Endothelial cell of umbilical vein (primary cell): ENCODE data around the gene TANGO2. TPM values are rescaled to one million over a fixed set of nuclear protein-coding genes. Genes with fewer than 3 reads are reported as not detected.
A peak's percentile ranks its signal among the peaks of the same experiment; 100 is the strongest.

Source experiments
- BruUV-seq: library from RNA; stranded (reverse); fragments of 400-500 nt; replicated peaks from 2 replicates; lab custom pipeline; 2021; lab: Mats Ljungman, UMichigan
- CTCF ChIA-PET: fragments of 300-600, 350-600 bp; sonication (Branson Sonifier 250); formaldehyde crosslinking; loops from one replicate; lab custom pipeline; 2021; ENCODE audit warnings: antibody characterized with exemption, inconsistent platforms; lab: Charles Lee
- POLR2A ChIA-PET: fragments of 300-600, 350-600 bp; sonication (Branson Sonifier 250); formaldehyde crosslinking; loops from one replicate; lab custom pipeline; 2021; ENCODE audit warnings: antibody characterized with exemption, inconsistent platforms; lab: Charles Lee
- DNase-seq: peaks from one replicate; pipeline ENCODE4 v3.0.0-alpha.2; 2011; ENCODE audit warnings: low read depth, low spot score
- FAIRE-seq: peaks from 2 replicates; lab custom pipeline; 2011; peaks lifted over from hg19 to GRCh38; lab: Jason Lieb, UNC
- H2AFZ ChIP-seq: 2 replicates; pipeline ENCODE4 v1.6.0; 2012; ENCODE audit warnings: low read depth, low read length, control low read depth, inconsistent platforms
- H3K27ac ChIP-seq: 2 replicates; pipeline ENCODE4 v1.5.1; 2011; ENCODE audit warnings: low read depth, mild to moderate bottlenecking, control low read depth, low read length, moderate library complexity; ENCODE audit not compliant: insufficient read depth
- H3K27me3 ChIP-seq, 2 experiments: 2 replicates each; pipeline versions ENCODE4 v1.6.0 to v1.6.1; 2011; ENCODE audit warnings: low read length in 2 of 2, mixed read lengths in 1 of 2; ENCODE audit not compliant: control insufficient read depth in 2 of 2, insufficient read depth in 2 of 2
- H3K36me3 ChIP-seq, 2 experiments: 2 replicates in 1 of 2; 3 replicates in 1 of 2; pipeline ENCODE4 v1.5.1; 2011; ENCODE audit warnings: low read length in 2 of 2, mild to moderate bottlenecking in 1 of 2, moderate library complexity in 1 of 2; ENCODE audit not compliant: control insufficient read depth in 2 of 2, insufficient read depth in 2 of 2; ENCODE audit errors: extremely low read depth in 1 of 2
- H3K4me1 ChIP-seq: 3 replicates; pipeline ENCODE4 v1.5.1; 2011; ENCODE audit warnings: mild to moderate bottlenecking, low read length; ENCODE audit not compliant: control insufficient read depth, insufficient read depth; ENCODE audit errors: extremely low read depth
- H3K4me2 ChIP-seq: 2 replicates; pipeline ENCODE4 v1.6.1; 2011; ENCODE audit warnings: low read length, control low read depth, mixed read lengths; ENCODE audit not compliant: insufficient read depth
- H3K4me3 ChIP-seq, 3 experiments: fragments of 200-600 bp in 1 of 3; sonication (generic), shearing (Covaris generic) in 1 of 3; replicated peaks in 1 of 3; 2 replicates each; pipeline ENCODE4 v1.5.1; 2011 to 2016; ENCODE audit warnings: control low read depth in 3 of 3, low read length in 3 of 3, mild to moderate bottlenecking in 2 of 3, inconsistent platforms in 1 of 3, low read depth in 1 of 3, moderate library complexity in 1 of 3; ENCODE audit not compliant: insufficient read depth in 1 of 3
- H3K79me2 ChIP-seq: 2 replicates; pipeline ENCODE4 v1.6.0; 2012; ENCODE audit warnings: low read length, inconsistent platforms; ENCODE audit not compliant: control insufficient read depth, insufficient read depth
- H3K9ac ChIP-seq: replicated peaks from 2 replicates; pipeline ENCODE3; 2011; ENCODE audit warnings: low read length, control low read depth; ENCODE audit not compliant: insufficient read depth; ENCODE audit errors: extremely low read depth
- H3K9me1 ChIP-seq: replicated peaks from 3 replicates; pipeline ENCODE4 v1.6.0; 2011; ENCODE audit warnings: mild to moderate bottlenecking, low read length; ENCODE audit not compliant: control insufficient read depth, insufficient read depth; ENCODE audit errors: extremely low read depth
- H3K9me3 ChIP-seq: replicated peaks from 2 replicates; pipeline ENCODE4 v1.5.1; 2012; ENCODE audit warnings: low read length, inconsistent platforms; ENCODE audit not compliant: control insufficient read depth, insufficient read depth
- H4K20me1 ChIP-seq: replicated peaks from 2 replicates; pipeline ENCODE3; 2011; ENCODE audit warnings: mild to moderate bottlenecking, low read length; ENCODE audit not compliant: control insufficient read depth, insufficient read depth; ENCODE audit errors: extremely low read depth
- CTCF ChIP-seq, 2 donors: IDR thresholded peaks; 1 replicate in 1 of 2; 2 replicates in 1 of 2; pipeline ENCODE4 v1.5.1; 2011; ENCODE audit warnings: low read length in 2 of 2, mild to moderate bottlenecking in 2 of 2, moderate library complexity in 2 of 2, control low read depth in 1 of 2, inconsistent platforms in 1 of 2, low read depth in 1 of 2; ENCODE audit not compliant: insufficient read depth in 1 of 2; ENCODE audit errors: extremely low read depth in 1 of 2
- GATA2 ChIP-seq: IDR thresholded peaks from 2 replicates; pipeline ENCODE4 v1.7.0; 2011; ENCODE audit warnings: low read depth, mild to moderate bottlenecking, moderate library complexity, mixed read lengths, low read length; ENCODE audit not compliant: insufficient read length, insufficient read depth
- POLR2A ChIP-seq: IDR thresholded peaks from 2 replicates; pipeline ENCODE4 v1.6.1; 2012; ENCODE audit warnings: low read depth, mild to moderate bottlenecking, control low read depth, low read length
- dilution Hi-C: fragments of 300-500 bp; cut with MboI; formaldehyde crosslinking; loops from one replicate; pipeline ENCODE4 v1.15.0; 2019; ENCODE audit warnings: low sequenced_read_pairs; ENCODE audit not compliant: extremely low pct_ligation_motif_present
- intact Hi-C: fragments of 100-400 bp; cut with micrococcal nuclease; formaldehyde crosslinking; loops from one replicate; pipeline ENCODE4 v1.10.0; 2022
- polyA plus RNA-seq, 4 experiments: library from polyadenylated mRNA; depleted of rRNA in 3 of 4; stranded (reverse) in 3 of 4; unstranded in 1 of 4; fragments of >200 nt; gene quantifications; 2 replicates each; pipeline versions ENCODE4 v1.2.1 to v1.2.3, GENCODE V29; 2011 to 2012; ENCODE audit warnings: missing spikeins in 1 of 4
- total RNA-seq: library from RNA; stranded (reverse); gene quantifications from 2 replicates; pipeline ENCODE4 v1.2.3, GENCODE V29; 2021

TANGO2 gene
- total and polyA plus RNA-seq, 2 donors (not counting 3 experiments of a cell fraction or from before 2014, with no cell fraction given), result 40.0 to 49.3 TPM

- intact Hi-C loops, result no loop called here
Measured at GRCh38 chr22:20102203-20102780, 81.4 kb downstream of the TANGO2 start.

More at GRCh38 chr22:20102203-20102780, 81.4 kb downstream of the TANGO2 start:
- Histone ChIP-seq H3K4me2 (no peak overlapping the region), H4K20me1 (no peaks in the 10 kb centered on the region), H3K9me1 (no peaks in the 10 kb centered on the region), H3K79me2 (peaks cover 46% of the 10 kb centered on the region), H3K9me3 (no peaks in the 10 kb centered on the region), H3K36me3 (peaks cover 28 to 61% of the 10 kb centered on the region in 2 experiments), H2AFZ (no peak overlapping the region), H3K27me3 (no peaks in the 10 kb centered on the region), H3K4me1 (no peaks in the 10 kb centered on the region), H3K4me3 (no peak overlapping the region), H3K27ac (no peak overlapping the region), H3K9ac (no peak overlapping the region)
- POLR2A ChIA-PET, result interaction anchor here (0.7 kb wide), 1 partner anchor 8 kb away, joined by 3 read pairs; no protein-coding TSS in a partner anchor
- CTCF ChIA-PET, result no interaction called here
- FAIRE-seq (no peak), DNase-seq (no peak)
- no TSS peak for BruUV-seq
- dilution Hi-C loops, result no loop called here
- TF ChIP-seq POLR2A (no peak), GATA2 (no peak), CTCF (IDR thresholded peaks at IDR 0.05; ENCODE audit: extremely low read depth in 1 of 2, insufficient read depth in 1 of 2, low read depth in 1 of 2, low read length in 2 of 2) (peak in 1 of 2 donors; percentile 3)
